NOMO-1 treated with DMSO at 0.1 percent for 48 hours (cell line): Measurements from ENCODE around the gene SBDS.
"Not testable (repeated sequence)": the region's sequence is repeated elsewhere in the genome, so short reads cannot be mapped to it uniquely, and the experiment has no call there.

Experiments used
- DNase-seq: peaks from one replicate; lab custom pipeline; 2025; ENCODE audit not compliant: unreplicated experiment; lab: John Stamatoyannopoulos, UW

Gene SBDS

DNA sequence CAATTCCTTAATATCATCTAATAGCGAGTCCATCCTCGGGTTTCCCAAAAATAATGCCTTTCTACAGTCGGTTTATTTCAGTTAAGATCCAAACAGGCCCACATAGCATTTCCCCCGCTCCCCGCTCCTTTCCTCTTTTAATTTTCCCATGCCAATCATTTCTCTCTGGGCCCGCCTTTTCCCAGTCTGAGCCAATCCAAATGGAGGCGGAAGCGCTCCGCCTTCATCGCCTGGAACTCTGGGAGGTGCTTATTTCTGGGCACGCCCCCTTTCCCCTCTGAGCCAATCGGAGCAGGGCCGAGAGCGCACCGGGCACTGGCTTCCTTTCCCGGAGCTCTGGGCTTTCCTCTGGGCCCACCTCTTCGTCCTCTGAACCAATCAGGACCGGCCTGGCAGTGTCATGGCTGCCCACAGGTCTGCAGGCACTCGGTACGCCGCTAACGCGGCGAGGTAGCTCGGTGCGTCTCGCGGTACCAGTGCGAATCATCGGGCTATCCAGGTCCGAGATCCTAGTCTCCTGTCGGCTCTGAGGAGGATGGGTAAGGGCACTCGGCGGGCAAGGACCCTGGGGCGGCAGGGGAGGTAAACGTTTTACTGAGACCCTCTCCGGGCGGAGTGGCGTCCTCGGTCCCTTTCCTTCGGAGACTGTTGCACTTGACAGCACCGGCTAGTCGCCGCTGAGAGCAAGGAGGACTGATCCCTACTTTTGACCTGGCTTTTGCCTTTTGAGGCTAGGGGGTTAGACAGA is 1.2 kb upstream of the SBDS start, which contains the start of gene TYW1:
TYW1 (plus strand) TSS at position 390 of the 748 bp plus-strand sequence; CDS start at position 536, 146 bp downstream.
- DNase-seq = peak; percentile 97

DNA sequence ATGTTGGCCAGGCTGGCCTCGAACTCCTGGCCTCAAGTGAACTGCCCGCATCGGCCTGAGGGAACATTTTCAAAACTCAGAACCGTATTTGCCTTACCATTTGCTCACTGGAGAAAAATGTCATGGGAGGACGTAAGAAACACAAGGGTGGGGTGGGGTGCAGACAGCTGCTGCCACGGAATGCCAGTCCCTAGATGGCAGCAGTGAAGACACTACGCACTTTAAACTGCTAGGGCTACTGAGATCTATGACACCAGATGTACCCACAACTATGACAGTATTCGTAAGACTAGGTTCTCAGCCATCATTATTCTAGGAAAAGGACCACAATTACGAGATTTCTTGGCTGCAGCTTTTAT is 716 bp downstream of the SBDS start:
- peak; percentile 71 for DNase-seq

DNA sequence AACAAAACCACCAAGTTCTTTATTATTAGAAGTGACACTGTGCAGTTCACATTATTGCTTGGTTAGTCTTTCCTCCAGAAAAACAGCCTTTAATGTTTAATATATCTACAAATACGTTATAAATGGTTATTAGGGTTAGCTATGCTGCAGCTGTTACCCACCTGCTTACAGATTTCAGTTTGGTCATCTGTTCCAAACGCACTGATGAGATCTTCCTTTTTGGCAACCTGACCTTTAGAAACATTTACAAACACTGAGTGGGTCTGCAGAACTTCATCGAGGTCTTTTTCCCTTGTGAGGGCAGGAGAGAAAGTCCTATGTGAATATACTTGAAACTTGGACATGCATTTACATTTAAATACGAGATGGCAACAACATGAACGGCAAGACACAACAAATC is 1.3 kb downstream of the SBDS start:
- DNase-seq = not testable (repeated sequence)

DNA sequence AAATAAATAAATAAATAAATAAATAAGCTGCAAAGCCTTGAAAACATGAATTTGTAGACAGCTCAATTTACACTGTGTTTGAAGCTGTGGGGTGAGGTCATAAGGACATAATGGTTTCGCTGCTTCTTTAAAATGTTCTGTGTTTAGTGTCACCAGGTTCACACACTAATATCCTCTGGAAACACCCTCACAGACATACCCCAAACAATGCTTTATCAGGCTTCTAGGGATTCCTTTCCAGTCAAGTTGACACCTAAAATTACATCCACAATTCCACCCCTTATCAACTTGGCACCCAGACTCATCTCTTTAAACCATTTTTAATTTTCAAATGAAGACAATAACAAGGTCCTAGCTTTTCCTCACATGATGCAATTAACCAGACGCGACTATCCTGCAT is 5.8 kb downstream of the SBDS start:
- not testable (repeated sequence) for DNase-seq

DNA sequence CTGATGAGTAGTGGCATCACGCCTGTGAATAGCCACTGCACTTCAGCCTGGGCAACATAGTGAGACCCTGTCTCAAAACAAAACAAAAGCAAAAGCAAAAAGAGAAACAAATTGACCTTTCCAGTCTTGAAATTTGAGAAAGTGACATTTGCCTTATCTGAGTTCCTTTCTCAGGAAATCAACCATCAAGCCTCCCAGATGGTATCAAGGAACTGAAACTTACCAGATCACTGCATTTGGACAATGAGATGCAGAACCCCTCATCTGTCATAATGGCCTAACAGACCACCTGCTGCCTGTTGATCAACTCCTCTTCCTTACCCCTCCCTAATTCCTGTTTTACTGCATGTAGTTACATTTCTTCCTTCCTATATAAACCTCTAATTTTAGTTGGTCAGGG is 15.1 kb downstream of the SBDS start:
- DNase-seq = not testable (repeated sequence)

DNA sequence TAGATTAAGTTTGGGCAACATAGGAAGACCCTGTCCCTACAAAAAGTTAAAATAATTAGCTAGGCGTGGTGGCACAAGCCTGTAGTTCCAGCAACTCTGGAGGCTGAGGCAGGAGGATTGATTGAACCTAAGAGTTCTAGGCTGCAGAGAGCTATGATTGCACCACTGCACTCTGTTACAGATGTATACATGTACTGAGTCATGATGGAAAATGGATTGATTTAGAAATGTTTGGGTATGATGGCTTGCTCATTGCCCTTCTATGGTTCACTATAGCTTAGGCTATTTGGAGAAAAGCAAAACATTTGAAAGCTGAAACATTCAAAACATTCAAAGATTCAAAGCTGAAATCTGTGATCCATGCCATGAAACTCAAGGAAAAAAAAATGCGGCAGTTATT is 16.4 kb downstream of the SBDS start:
- not testable (repeated sequence) for DNase-seq

DNA sequence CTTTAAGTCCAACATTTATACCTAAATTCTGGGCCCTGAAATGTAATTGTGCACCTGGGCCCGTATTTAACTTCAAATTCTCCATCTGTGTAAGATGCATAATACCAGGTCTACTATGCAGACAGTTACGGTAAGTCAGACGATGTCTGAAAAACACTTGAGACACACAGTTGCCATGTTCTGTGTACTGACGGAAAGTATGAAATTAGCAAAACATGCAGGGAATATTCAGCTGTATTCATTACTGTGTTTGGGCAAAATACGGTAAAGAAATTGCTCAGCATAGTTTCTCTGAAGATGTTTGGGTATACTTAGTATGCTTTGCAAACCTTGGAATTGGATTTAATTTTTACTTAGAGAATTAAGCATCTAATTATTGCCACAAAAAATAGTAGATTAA is 17.1 kb downstream of the SBDS start:
- DNase-seq = not testable (repeated sequence)

DNA sequence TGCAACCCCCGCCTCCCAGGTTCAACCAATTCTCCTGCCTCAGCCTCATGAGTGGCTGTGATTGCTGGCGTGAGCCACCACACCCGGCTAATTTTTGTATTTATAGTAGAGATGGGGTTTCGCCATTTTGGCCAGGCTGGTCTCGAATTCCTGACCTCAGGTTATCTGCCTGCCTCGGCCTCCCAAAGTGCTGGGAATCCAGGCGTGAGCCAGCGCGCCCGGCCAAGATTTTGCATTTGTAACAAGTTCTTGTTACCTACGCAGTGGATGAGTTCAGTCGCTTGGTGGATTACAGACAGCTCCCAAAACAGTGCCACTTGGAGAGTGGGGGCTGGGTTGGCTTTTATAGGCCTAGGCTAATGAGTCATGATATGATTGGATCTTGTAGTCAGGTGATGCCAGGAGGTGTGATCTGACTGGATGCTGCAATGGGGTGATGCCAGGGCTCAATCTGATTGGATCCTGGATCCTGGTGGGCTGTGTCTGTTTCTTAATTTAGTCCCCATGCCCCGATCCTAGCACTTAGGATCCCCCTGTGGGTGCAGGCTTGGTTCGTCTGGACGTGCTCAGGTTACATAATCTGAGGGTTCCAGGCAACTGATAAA is 20.3 kb downstream of the SBDS start:
- no peak for DNase-seq

DNA sequence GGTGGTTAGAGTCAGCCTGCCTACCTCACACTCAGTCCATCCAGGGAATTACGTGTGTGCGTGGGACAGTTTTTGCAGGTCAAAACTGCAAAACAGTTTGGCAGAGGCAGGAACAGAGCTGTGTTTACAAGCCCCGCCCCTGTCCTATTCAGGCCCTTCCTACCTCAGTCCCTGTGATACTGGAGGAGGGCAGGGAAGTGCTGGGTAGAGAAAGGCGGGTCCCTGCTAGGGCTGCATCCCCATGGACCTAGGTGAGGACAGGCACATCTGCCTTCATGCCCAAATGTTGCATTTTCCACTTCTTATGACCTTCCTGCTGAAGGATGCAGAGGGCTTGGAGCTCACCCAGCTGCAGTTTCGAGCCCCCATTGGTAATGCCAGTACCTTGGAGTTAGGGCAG is 25.1 kb downstream of the SBDS start:
- no peak for DNase-seq

DNA sequence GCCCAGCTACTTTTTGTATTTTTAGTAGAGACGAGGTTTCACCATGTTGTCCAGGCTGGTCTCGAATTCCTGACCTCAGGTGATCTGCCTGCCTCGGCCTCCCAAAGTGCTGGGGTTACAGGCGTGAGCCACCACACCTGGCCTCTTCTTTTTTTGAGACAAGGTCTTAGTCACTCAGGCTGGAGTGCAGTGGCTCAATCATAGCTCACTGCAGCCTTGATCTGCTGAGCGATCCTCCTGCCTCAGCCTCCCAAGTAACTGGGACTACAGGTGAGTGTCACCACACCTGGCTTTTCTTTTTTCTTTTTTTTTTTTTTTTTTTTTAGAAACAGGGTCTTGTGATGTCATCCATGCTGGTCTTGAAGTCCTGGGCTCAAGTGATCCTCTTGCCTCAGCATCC is 26.4 kb downstream of the SBDS start:
- not testable (repeated sequence) for DNase-seq

DNA sequence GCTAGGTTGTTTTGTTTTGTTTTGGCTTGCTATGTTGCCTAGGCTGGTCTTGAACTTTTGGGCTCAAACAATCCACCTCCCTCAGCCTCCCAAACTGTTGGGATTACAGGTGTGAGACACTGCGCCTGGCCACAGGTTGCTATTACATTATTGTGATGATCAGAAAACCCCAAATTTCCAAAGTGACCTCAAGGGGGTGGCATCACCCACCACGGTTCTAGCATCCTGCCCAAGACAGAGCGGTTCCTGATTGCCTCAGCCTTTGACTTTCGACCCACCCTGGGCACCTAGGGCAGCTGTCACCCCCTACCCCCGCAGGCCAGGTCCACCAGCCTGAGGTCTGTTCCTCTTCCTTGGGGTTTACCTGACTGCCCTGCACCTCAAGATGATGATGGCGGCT is 28.4 kb downstream of the SBDS start:
- DNase-seq = no peak

DNA sequence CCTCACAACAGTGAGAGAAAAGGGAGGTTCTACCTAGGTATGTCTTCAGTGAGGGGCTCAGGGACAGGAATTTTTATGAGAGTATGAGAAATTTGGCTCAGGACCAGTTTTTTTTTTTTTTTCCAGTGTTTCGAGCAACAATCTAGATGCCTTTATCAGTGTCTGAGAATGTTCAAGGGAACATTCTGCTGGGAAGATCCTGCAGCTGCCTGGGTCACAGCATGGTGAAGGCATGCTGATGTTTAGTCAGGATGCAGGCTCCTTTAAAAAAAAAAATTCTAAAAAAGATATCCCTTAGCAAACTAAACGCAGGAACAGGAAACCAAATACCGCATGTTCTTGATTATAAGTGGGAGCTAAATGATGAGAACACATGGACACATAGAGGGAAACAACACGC is 31.0 kb downstream of the SBDS start:
- no peak for DNase-seq

DNA sequence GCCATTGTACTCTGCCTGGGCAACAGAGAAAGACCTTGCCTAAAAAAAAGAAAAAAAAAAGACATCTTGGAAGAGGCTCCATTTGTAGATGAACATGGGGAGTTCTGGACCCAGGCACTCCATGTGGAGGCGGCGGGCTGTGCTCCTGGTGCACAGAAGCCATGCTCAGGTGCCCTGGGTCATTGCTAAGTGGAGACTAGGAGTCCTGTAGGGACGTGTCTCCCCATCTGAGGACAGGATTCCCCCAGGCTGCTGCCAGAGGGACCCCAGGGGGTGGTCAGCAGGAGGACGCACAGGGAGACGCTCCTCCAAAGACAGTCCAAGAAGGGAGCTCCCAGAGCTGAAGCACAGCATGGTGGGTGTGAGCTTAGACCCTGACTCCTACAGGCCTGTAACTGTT is 34.3 kb downstream of the SBDS start:
- DNase-seq = no peak

DNA sequence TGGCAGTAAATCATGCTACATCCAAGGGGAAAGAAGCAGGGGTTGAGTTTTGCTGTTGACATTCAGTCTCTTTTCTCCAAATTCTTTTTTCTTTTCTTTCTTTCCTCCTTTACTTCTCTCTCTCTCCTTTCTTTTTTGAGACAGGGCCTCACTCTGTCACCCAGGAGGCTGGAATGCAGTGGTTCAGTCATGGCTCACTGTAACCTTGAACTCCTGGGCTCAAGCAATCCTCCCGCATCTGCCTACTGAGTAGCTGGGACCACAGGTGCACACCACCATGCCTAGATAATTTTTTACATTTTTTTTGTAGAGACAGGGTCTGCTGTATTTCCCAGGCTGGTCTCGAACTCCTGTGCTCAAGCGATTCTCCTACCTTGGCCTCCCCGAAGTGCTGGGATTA is 35.2 kb downstream of the SBDS start:
- DNase-seq = no peak

DNA sequence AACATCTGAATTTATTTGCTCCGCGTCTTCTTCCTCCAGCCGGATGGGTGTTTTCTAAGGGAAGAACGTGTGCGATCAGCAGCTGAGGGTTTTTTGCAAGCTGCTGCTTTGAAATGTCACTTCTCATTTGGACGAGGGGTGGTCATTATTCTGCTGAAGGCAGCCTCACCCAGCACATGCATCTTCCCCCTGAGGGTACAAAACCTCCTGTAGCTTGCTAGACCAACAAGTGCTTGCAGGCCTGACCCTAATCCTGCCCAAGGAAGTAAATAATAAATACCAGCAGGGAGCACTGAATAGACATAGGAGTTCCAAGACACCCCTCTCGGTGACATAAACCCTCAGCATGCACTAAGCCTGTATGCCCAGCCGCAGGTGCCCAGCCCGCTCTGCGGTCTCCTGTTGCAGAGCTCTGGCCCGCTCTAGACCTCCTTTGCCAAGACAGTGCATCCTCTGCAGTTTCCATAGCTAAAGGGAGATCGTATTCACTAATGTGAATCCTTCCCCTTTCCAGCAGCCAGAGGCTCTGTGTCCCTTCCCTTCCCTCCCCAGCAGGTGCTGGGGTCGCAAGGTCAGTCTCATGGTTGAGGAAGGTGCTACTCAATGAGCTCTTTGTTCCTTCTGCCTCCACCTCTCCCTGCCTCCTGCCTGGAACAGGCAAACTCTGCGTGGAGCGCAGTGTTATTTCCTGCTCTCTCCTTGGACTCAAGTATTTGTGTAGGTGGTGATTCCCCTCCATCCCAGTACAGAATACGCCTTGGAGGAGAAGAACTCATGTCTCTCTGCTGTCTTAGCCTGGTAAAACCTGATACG is 36.6 kb downstream of the SBDS start:
- no peak for DNase-seq

DNA sequence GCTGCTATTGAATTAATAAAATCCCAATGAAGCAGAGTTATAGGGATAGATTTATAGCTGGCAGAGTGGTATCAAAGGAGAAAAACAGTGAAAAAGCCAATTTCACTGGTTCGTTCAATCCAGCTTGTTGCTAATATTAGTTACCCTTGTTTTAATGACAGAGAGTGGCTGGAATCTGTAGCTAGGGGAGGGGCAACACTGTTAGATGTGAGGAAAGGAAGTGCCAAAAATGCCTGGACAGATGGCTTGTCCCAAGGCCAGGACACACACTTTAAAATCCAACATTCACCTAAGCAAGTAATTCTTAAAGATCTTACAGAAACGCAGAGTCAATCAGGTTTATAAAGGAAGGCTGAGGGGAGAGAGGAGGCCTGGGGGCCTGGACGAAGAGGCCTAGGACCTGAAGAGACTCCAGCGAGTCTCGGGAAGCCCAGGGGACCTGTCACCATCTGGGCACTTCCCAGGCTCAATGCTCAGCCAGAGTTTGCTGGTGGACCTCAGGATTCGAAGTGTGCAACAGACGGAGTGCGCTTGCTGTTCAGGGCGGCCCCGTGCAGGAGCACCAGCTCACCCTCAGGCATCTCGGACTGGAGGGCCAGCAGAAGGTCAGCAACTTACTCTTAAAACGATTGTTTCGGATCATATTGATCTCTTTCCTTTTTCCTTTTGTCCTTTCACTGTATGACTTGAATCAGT is 37.6 kb downstream of the SBDS start:
- DNase-seq = no peak

DNA sequence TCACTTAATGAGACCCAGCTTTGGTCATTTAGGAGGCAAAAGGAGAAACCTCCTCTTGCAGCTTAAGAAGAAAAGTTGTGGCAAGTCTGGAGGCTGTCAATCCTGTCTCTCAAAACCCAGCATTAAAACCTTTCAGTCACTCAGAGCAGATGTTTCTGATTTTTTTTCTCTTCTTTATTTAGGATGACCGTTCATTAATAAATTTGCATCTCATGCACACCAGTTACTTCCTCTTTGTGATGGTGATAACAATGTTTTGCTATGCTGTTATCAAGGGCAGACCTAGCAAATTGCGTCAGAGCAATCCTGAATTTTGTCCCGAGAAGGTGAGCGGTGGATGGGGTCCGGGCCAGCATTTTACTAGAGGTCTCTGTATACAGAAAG is 42.4 kb downstream of the SBDS start:
- DNase-seq = no peak

DNA sequence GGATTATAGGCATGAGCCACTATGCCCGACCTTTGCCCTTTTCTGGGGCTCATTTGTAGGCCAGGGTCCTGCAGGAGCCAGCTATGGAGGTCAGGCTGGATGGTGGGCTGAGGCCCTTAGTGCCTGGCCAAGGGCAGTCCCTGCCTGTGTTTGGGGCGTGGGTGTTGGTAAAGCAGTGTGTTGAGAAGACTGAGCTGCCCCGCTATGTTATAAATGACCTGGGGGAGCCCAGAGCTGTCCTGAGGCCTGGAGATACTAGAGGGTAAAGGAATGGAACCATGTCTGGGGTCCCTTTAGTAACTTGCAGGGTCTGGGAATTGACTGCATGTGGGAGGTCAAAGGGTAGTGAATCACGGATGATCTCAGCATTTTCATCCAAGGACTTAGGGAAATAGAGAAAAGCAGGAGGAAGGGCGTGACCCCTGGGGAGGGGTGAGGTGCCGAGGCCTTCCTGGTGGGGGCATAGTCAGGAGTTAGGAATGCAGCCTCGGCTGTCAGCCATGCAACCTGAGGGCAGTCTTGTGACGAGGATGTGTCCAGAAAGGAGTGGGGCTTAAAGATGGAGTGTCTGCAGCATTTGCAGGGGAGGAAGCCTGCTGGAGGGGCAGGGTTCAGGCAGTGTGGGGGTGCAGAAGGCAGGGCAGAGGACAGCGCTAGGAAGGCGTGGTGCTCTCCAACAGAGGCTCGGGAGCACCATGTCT is 42.9 kb downstream of the SBDS start:
- no peak for DNase-seq

DNA sequence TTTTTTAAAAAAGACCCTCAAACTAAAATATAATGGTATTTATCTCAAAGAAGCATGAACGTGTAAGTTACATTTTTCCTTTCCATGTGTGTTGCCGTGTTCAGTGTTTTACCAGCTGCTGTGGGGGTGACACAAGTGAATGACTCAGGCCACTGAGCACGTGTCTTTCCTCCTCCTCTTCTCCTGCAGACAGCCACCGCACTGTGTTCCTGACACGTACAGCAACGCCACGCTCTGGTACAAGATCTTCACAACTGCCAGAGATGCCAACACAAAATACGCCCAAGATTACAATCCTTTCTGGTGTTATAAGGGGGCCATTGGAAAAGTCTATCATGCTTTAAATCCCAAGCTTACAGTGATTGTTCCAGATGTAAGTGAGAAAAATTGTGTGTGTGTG is 44.6 kb downstream of the SBDS start:
- no peak for DNase-seq

DNA sequence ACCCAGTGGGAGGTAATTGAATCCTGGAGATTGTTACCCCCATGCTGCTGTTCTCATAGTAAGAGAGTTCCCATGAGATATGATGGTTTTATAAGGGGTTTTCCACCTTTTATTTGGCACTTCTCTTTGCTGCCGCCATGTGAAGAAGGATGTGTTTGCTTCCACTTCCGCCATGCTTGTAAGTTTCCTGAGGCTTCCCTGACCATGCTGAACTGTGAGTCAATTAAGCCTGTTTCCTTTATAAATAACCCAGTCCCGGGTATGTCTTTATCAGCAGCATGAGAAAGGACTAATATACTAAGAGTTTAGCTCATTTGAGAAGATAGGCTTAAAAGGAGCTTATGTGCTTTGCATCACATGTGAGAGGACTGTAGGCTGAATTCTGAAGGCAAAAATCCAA is 45.1 kb downstream of the SBDS start:
- no peak for DNase-seq
